SK-N-SH (cell line): ENCODE measurements around the gene MPDZ. TPM values are rescaled to one million over a fixed set of nuclear protein-coding genes. Genes with fewer than 3 reads are reported as not detected.

Experiments
- CTCF ChIA-PET: fragments of 300-600, 350-600 bp; formaldehyde crosslinking; extraction: SDS; loops from one replicate; lab custom pipeline; 2021; lab: Yijun Ruan, JAX
- POLR2A ChIA-PET: fragments of 350-600 bp; sonication (Branson Sonifier 250); formaldehyde crosslinking; extraction: SDS; loops from one replicate; lab custom pipeline; 2020; ENCODE audit warnings: antibody characterized with exemption, inconsistent platforms; lab: Yijun Ruan, JAX
- DNase-seq: peaks from one replicate; pipeline ENCODE4 v3.0.0; 2012
- H2AFZ ChIP-seq: fragments of 200-600 bp; sonication (generic); 2 replicates; pipeline ENCODE4 v1.8.1; 2016; ENCODE audit warnings: antibody characterized with exemption, mild to moderate bottlenecking, low read depth
- H3F3A ChIP-seq: fragments of 200-600 bp; sonication (generic); replicated peaks from 2 replicates; pipeline ENCODE3; 2016; ENCODE audit warnings: antibody characterized with exemption, mild to moderate bottlenecking; ENCODE audit not compliant: insufficient read depth
- H3K27ac ChIP-seq, 2 experiments: fragments of 200-500 bp in 1 of 2; fragments of 200-600 bp in 1 of 2; sonication (Bioruptor generic) in 1 of 2; sonication (generic), shearing (Covaris generic) in 1 of 2; 2 replicates each; pipeline versions ENCODE4 v1.5.1 to v1.6.1; 2014 to 2016; ENCODE audit warnings: low read depth in 2 of 2, inconsistent platforms in 1 of 2, low read length in 1 of 2, mild to moderate bottlenecking in 1 of 2, mixed read lengths in 1 of 2
- H3K27me3 ChIP-seq: fragments of 200-600 bp; sonication (generic), shearing (Covaris generic); 2 replicates; pipeline ENCODE4 v1.6.1; 2016; ENCODE audit warnings: mixed run types; ENCODE audit not compliant: insufficient read depth
- H3K36me3 ChIP-seq, 2 experiments: fragments of 200-500 bp in 1 of 2; fragments of 200-600 bp in 1 of 2; sonication (Bioruptor generic) in 1 of 2; sonication (generic) in 1 of 2; replicated peaks in 1 of 2; 2 replicates each; pipeline versions ENCODE3 to v1.5.1; 2014 to 2016; ENCODE audit warnings: low read length in 1 of 2, mild to moderate bottlenecking in 1 of 2; ENCODE audit not compliant: insufficient read depth in 2 of 2, control insufficient read depth in 1 of 2
- H3K4me1 ChIP-seq, 2 experiments: fragments of 200-500 bp in 1 of 2; fragments of 200-600 bp in 1 of 2; sonication (Bioruptor generic) in 1 of 2; sonication (generic), shearing (Covaris generic) in 1 of 2; 2 replicates each; pipeline versions ENCODE4 v1.5.1 to v1.6.1; 2014 to 2016; ENCODE audit warnings: low read depth in 1 of 2, low read length in 1 of 2, mixed run types in 1 of 2; ENCODE audit not compliant: insufficient read depth in 2 of 2, control insufficient read depth in 1 of 2
- H3K4me2 ChIP-seq: fragments of 200-600 bp; sonication (generic), shearing (Covaris generic); 2 replicates; pipeline ENCODE4 v1.6.1; 2017; ENCODE audit warnings: mixed run types
- H3K4me3 ChIP-seq, 2 experiments: fragments of 200-500 bp in 1 of 2; fragments of 200-600 bp in 1 of 2; sonication (Bioruptor generic) in 1 of 2; sonication (generic), shearing (Covaris generic) in 1 of 2; 2 replicates each; pipeline versions ENCODE4 v1.5.1 to v1.8.1; 2014 to 2016; ENCODE audit warnings: low read depth in 2 of 2, inconsistent platforms in 1 of 2, low read length in 1 of 2, mild to moderate bottlenecking in 1 of 2, mixed read lengths in 1 of 2, moderate library complexity in 1 of 2
- H3K79me2 ChIP-seq: fragments of 200-600 bp; sonication (generic); 2 replicates; pipeline ENCODE4 v1.8.1; 2017; ENCODE audit warnings: mild to moderate bottlenecking; ENCODE audit not compliant: insufficient read depth
- H3K9ac ChIP-seq: fragments of 200-600 bp; sonication (generic); 2 replicates; pipeline ENCODE4 v1.6.1; 2017; ENCODE audit warnings: mixed run types
- H3K9me2 ChIP-seq: fragments of 200-600 bp; sonication (generic); 2 replicates; pipeline ENCODE4 v1.6.1; 2017; ENCODE audit warnings: mixed run types
- H3K9me3 ChIP-seq: fragments of 200-600 bp; sonication (generic); 2 replicates; pipeline ENCODE4 v1.6.1; 2017; ENCODE audit warnings: mixed run types, mild to moderate bottlenecking, moderate library complexity
- H4K20me1 ChIP-seq: fragments of 200-600 bp; sonication (generic); 2 replicates; pipeline ENCODE4 v1.6.1; 2017; ENCODE audit warnings: mild to moderate bottlenecking, mixed run types; ENCODE audit not compliant: insufficient read depth
- CHD2 ChIP-seq: fragments of 150-350 bp; IDR thresholded peaks from 2 replicates; pipeline ENCODE4 v1.6.1; 2018; ENCODE audit warnings: low read length; ENCODE audit not compliant: partially characterized antibody
- ELF1 ChIP-seq: IDR thresholded peaks from 2 replicates; pipeline ENCODE4 v1.4.0; 2012
- EP300 ChIP-seq, 2 experiments: IDR thresholded peaks; 2 replicates each; pipeline versions ENCODE4 v1.4.0 to v1.6.1; 2012; ENCODE audit warnings: borderline replicate concordance in 1 of 2, low read depth in 1 of 2, low read length in 1 of 2
- EZH2phosphoT487 ChIP-seq: fragments of 200-600 bp; sonication (generic); IDR thresholded peaks from 2 replicates; pipeline ENCODE4 v1.6.1; 2017; ENCODE audit warnings: low read depth, mixed run types, mild to moderate bottlenecking, antibody characterized with exemption, moderate library complexity, borderline replicate concordance
- GABPA ChIP-seq: IDR thresholded peaks from 2 replicates; pipeline ENCODE4 v1.4.0; 2012; ENCODE audit warnings: low read depth, mild to moderate bottlenecking
- GATA2 ChIP-seq: sonication (generic); formaldehyde crosslinking; IDR thresholded peaks from 2 replicates; pipeline ENCODE4 v1.5.0; 2020; ENCODE audit warnings: mild to moderate bottlenecking, missing genetic modification reagents
- IRF3 ChIP-seq: fragments of 150-350 bp; IDR thresholded peaks from 2 replicates; pipeline ENCODE4 v1.6.1; 2016; ENCODE audit warnings: mild to moderate bottlenecking, low read depth, low read length
- MXI1 ChIP-seq: IDR thresholded peaks from 2 replicates; pipeline ENCODE4 v1.6.1; 2012; ENCODE audit warnings: mild to moderate bottlenecking, low read depth, low read length, improper control_type of control experiment
- RCOR1 ChIP-seq: fragments of 150-350 bp; IDR thresholded peaks from 2 replicates; pipeline ENCODE4 v1.6.1; 2017; ENCODE audit warnings: antibody characterized with exemption, low read length
- RFX5 ChIP-seq: IDR thresholded peaks from 2 replicates; pipeline ENCODE4 v1.6.1; 2012; ENCODE audit warnings: mild to moderate bottlenecking, improper control_type of control experiment, low read length
- TCF12 ChIP-seq: IDR thresholded peaks from 2 replicates; pipeline ENCODE4 v1.4.0; 2012
- TEAD4 ChIP-seq: IDR thresholded peaks from 2 replicates; pipeline ENCODE4 v1.4.0; 2012; ENCODE audit warnings: mild to moderate bottlenecking, borderline replicate concordance; ENCODE audit not compliant: insufficient read depth
- WGBS: methylation state at CpG from one replicate; pipeline ENCODE4 v1.1.6; 2017; ENCODE audit warnings: low lambda C conversion rate; 5-methylcytosine and 5-hydroxymethylcytosine counted together
- polyA plus RNA-seq, 3 experiments: library from polyadenylated mRNA; depleted of rRNA; stranded (reverse); fragments of >200 nt; gene quantifications; 2 replicates each; pipeline ENCODE4 v1.2.3, GENCODE V29; 2012
- TF ChIP-seq, protein P1 (sequence below): IDR thresholded peaks from 2 replicates; pipeline ENCODE4; 2012
- TF ChIP-seq, protein P2 (sequence below): fragments of 200-600 bp; sonication (generic); IDR thresholded peaks from 2 replicates; pipeline ENCODE4 v1.6.1; 2017; ENCODE audit warnings: antibody characterized with exemption, mild to moderate bottlenecking, moderate library complexity
- TF ChIP-seq, protein P3 (sequence below): IDR thresholded peaks from 2 replicates; pipeline ENCODE4 v1.4.0; 2012; ENCODE audit warnings: low read depth, borderline replicate concordance

Gene MPDZ
- polyA plus RNA-seq, 1 of the 3 experiments (the other 2 are of a cell fraction) = 20.5 TPM

- no peak for TF ChIP-seq CHD2
- no peak for TF ChIP-seq GABPA
- TF ChIP-seq EZH2phosphoT487 = no peak
- TF ChIP-seq, protein P1, sequence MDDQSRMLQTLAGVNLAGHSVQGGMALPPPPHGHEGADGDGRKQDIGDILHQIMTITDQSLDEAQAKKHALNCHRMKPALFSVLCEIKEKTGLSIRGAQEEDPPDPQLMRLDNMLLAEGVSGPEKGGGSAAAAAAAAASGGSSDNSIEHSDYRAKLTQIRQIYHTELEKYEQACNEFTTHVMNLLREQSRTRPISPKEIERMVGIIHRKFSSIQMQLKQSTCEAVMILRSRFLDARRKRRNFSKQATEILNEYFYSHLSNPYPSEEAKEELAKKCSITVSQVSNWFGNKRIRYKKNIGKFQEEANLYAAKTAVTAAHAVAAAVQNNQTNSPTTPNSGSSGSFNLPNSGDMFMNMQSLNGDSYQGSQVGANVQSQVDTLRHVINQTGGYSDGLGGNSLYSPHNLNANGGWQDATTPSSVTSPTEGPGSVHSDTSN = no peak
- TF ChIP-seq IRF3 = no peak
- no peak for TF ChIP-seq MXI1
- no peak for TF ChIP-seq TEAD4
- no peak for TF ChIP-seq RCOR1
- TF ChIP-seq, protein P2, sequence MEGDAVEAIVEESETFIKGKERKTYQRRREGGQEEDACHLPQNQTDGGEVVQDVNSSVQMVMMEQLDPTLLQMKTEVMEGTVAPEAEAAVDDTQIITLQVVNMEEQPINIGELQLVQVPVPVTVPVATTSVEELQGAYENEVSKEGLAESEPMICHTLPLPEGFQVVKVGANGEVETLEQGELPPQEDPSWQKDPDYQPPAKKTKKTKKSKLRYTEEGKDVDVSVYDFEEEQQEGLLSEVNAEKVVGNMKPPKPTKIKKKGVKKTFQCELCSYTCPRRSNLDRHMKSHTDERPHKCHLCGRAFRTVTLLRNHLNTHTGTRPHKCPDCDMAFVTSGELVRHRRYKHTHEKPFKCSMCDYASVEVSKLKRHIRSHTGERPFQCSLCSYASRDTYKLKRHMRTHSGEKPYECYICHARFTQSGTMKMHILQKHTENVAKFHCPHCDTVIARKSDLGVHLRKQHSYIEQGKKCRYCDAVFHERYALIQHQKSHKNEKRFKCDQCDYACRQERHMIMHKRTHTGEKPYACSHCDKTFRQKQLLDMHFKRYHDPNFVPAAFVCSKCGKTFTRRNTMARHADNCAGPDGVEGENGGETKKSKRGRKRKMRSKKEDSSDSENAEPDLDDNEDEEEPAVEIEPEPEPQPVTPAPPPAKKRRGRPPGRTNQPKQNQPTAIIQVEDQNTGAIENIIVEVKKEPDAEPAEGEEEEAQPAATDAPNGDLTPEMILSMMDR = no peak
- no peak for TF ChIP-seq TCF12
- TF ChIP-seq RFX5 = no peak
- TF ChIP-seq, all 33 proteins: peak for 0
- DNase-seq = no peak
- Histone ChIP-seq H3K4me2 (no peak overlapping the region), H3K27me3 (no peaks in the 10 kb centered on the region), H3K36me3 (peaks cover 34 to 57% of the 10 kb centered on the region in 2 experiments), H3K27ac (peak overlapping the region in 1 of 2 experiments; percentile 67; a peak in 2 of 4 replicates), H3K4me1 (peaks cover 0 to 15% of the 10 kb centered on the region in 2 experiments; a peak in 2 of 4 replicates), H3K79me2 (no peaks in the 10 kb centered on the region), H3K9ac (no peak overlapping the region), H3K4me3 (no peak overlapping the region), H4K20me1 (no peaks in the 10 kb centered on the region; the same call in 1 of the 2 replicates), H3K9me3 (no peaks in the 10 kb centered on the region), H3F3A (peaks cover 2% of the 10 kb centered on the region), H2AFZ (no peak overlapping the region), H3K9me2 (no peaks in the 10 kb centered on the region)
- POLR2A ChIA-PET = no interaction called here
- CTCF ChIA-PET = interaction anchor here (1.4 kb wide), 1 partner anchor 15 kb away, joined by 3 read pairs; no protein-coding TSS in a partner anchor
Measured at GRCh38 chr9:13239660-13240059, 39.8 kb downstream of the MPDZ start.

- H3K4me3 ChIP-seq = no peak overlapping the region
- no peak overlapping the region for H2AFZ ChIP-seq
- H3K9me3 ChIP-seq = no peaks in the 10 kb centered on the region
- WGBS = 17% methylated on average over 1 of the region's 1 CpG
- DNase-seq = peak; percentile 51
- H3K9ac ChIP-seq = no peak overlapping the region
- TF ChIP-seq TEAD4 (peak; percentile 45; the same call in 1 of the 2 replicates), ELF1 (no peak), RCOR1 (peak; percentile 78; the same call in 1 of the 2 replicates), TCF12 (0 out of 2 replicates have a peak, but pooled peaks have one; percentile 39), RFX5 (no peak), GATA2 (CRISPR knock-in tag) (peak; percentile 91), CHD2 (peak; percentile 83), EP300 (IDR thresholded peaks at IDR 0.05; ENCODE audit: borderline replicate concordance in 1 of 2, low read depth in 1 of 2, low read length in 1 of 2) (peak in 1 of 2 experiments; percentile 93; a peak in 2 of 4 replicates)
- TF ChIP-seq, protein P1 = no peak
- TF ChIP-seq, protein P2 = no peak
- TF ChIP-seq, protein P3, sequence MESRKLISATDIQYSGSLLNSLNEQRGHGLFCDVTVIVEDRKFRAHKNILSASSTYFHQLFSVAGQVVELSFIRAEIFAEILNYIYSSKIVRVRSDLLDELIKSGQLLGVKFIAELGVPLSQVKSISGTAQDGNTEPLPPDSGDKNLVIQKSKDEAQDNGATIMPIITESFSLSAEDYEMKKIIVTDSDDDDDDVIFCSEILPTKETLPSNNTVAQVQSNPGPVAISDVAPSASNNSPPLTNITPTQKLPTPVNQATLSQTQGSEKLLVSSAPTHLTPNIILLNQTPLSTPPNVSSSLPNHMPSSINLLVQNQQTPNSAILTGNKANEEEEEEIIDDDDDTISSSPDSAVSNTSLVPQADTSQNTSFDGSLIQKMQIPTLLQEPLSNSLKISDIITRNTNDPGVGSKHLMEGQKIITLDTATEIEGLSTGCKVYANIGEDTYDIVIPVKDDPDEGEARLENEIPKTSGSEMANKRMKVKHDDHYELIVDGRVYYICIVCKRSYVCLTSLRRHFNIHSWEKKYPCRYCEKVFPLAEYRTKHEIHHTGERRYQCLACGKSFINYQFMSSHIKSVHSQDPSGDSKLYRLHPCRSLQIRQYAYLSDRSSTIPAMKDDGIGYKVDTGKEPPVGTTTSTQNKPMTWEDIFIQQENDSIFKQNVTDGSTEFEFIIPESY = no peak
- no peaks in the 10 kb centered on the region for H3K79me2 ChIP-seq
- POLR2A ChIA-PET = no interaction called here
- H3K4me2 ChIP-seq = no peak overlapping the region
- peaks cover 6% of the 10 kb centered on the region for H3F3A ChIP-seq
- H3K36me3 ChIP-seq = peaks cover 29 to 57% of the 10 kb centered on the region in 2 experiments
- H3K27me3 ChIP-seq = no peaks in the 10 kb centered on the region
- H3K9me2 ChIP-seq = no peaks in the 10 kb centered on the region
- H4K20me1 ChIP-seq = no peaks in the 10 kb centered on the region; the same call in 1 of the 2 replicates
- H3K27ac ChIP-seq = peak overlapping the region in 1 of 2 experiments; percentile 50; a peak in 1 of 4 replicates
- peaks cover 0 to 15% of the 10 kb centered on the region in 2 experiments; a peak in 2 of 4 replicates for H3K4me1 ChIP-seq
- CTCF ChIA-PET = interaction anchor here (0.5 to 1.4 kb wide), 2 partner anchors 14 to 68 kb away, joined by 3 to 4 read pairs; no protein-coding TSS in a partner anchor
Measured at GRCh38 chr9:13239208-13239607, 40.3 kb downstream of the MPDZ start.
